GM19035 (cell line): ENCODE results near the gene ST6GALNAC3.

Source experiments
- ATAC-seq: cut with Tn5 transposase; IDR thresholded peaks from one replicate; pipeline ENCODE4 v1.9.1; 2021; ENCODE audit not compliant: unreplicated experiment

The ST6GALNAC3 gene

GRCh38 chr1:76140227-76140626 is 65.7 kb downstream of the ST6GALNAC3 start:
- no peak for ATAC-seq

- ATAC-seq: no peak
Measured at GRCh38 chr1:76141929-76142328, 67.4 kb downstream of the ST6GALNAC3 start.

GRCh38 chr1:76142771-76143540 is 68.4 kb downstream of the ST6GALNAC3 start:
- ATAC-seq: no peak

DNA sequence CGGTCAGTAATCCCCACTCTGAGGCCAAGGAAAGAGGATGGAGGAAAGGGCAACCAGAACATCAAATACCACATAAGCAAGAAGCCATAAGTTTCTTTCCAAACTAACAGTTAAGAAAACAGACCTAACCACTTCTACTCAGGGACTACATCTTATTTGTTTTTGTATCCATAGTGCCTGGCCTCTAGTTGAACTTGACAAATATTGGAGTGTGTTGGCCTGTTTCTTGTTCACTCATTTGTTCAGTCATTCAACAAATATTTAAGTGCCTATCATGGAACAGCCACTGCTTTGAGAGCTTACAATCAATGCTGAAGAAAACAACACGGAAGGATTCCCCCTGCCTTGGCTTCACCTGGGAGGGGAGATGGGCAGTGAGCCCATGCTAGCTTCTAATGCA is 69.7 kb downstream of the ST6GALNAC3 start:
- no peak for ATAC-seq

GRCh38 chr1:76145332-76145731 is 70.8 kb downstream of the ST6GALNAC3 start:
- ATAC-seq: no peak

DNA sequence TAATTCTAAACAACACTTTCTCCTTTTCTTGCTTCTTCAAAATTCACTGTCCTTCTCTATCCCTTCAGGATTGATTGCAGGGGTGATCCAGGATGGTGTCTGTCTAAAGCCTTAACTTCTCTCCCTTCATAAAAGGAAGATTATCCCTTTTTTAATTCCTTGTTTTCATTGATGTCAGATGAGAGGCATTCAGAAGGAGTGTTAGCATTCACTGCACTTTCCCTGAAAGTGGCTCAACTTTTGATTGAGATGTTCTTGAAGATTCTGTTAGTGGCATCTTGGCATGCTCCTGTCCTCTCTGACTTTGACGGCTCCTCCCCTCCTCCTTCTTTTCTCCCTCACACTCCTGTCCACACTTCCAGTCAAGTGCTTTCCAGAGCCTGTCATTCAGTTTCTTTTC is 71.6 kb downstream of the ST6GALNAC3 start:
- no peak for ATAC-seq

GRCh38 chr1:76147917-76148316 is 73.4 kb downstream of the ST6GALNAC3 start:
- ATAC-seq: no peak

GRCh38 chr1:76148460-76148859 is 73.9 kb downstream of the ST6GALNAC3 start:
- ATAC-seq: no peak

DNA sequence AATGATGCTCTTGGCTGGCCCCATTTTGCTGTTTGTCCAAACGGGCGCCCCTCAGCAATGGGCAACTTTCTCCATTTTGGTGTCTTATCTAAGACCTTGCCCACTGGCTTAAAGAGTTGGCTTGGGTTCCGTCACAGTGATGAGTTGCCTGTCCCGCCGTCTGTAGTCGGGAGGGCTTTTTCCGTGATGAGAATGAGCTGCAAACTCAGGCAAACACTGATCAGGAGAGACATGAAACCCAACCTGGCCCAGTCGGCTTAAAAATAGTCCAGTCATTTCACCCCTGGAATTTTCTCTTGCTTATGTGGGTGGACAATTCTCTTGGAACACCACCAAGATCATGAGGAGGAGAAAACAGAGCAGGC is 79.3 kb downstream of the ST6GALNAC3 start:
- ATAC-seq: peak; percentile 2

DNA sequence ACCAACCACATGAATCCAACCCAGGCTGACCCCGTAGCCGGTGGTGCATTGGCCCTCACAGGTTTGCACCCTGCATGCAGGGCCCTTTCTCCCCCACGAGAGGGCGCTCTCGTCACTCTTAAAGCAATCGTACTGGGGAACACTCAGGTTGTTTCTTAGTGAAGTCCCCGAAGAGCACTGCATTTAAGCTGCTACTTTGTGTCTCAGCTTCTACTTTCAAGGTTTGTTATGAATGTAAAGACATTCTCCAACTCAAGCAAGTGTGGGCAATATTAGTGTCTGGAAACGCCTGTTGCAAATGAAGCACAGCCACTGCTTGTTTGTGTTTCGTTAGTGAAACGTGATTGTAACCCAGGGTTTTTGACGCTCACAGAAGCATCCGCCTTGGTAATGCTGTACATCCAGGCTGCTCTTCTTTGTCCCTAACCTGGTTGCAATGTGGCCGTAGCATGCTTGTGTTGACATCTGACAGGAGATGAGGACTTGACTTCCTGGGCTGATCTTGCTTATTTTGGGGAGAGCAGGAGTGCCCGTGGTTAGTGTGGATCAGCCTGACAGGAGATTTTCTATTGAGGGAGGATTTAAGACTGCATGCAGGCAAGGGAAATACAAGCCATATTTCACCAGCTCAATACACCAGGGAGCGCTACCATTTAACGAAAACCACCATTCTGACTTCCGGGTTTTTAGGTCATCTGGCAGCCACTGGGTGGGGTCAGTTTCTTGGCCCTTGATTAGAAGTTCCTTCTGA is 79.8 kb downstream of the ST6GALNAC3 start:
- ATAC-seq: peak; percentile 96

DNA sequence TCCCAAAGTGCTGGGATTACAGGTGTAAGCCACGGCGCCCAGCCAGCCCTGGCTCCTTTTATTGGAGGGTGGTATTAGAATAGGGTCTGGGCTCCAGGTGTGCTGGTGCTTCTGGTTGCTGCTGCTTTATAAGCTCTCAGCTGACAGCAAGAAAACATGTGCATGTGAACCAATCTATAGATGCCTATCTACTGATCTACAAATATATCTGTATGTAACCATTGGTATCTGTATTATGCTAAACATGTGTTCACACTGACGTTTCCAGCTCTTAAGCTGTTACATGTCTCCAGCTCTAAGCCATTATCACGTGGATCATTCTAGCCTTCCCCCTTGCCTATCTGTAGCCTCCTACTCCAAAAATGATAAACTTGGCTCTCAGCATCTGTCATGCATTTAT is 82.4 kb downstream of the ST6GALNAC3 start:
- ATAC-seq: no peak

- ATAC-seq: no peak
Measured at GRCh38 chr1:76158126-76158525, 83.6 kb downstream of the ST6GALNAC3 start.

DNA sequence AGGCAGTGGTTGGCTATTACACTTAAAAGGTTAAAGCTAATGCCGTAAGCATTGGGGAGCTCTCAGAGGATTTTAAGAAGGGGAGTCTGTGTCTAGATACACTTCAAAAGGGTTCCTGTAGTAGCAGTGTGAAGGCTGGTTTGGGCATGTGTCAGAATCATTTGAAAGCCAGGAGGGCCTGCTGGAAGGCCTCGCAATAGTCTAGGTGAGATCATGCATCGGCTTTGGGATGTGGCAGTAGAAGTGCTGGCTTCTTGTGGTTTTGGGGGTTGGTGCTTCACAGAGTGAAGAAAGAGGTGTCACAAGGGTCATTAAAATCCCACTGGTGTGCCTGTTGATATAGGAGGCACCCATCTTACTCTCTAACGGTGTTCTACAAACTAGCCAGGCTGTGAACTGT is 85.7 kb downstream of the ST6GALNAC3 start:
- no peak for ATAC-seq

DNA sequence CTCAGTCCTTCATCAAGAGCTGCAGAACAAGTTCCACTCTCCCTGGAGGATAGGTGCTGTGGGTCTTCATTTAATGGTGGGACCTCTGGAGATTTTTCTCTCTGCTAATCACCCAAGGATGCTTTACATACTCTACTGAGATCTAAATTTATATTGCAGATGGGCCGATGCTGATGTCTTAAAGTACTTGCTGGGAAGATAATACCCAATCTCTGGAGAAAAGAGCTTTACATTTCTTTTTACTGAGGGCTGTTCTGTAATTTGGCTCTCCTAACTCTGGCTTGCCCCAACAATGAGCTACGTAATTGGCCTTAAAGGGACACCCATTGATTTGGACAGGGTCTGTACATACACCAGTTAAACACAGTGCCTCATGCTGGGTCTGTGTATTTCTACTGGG is 86.9 kb downstream of the ST6GALNAC3 start:
- no peak for ATAC-seq

DNA sequence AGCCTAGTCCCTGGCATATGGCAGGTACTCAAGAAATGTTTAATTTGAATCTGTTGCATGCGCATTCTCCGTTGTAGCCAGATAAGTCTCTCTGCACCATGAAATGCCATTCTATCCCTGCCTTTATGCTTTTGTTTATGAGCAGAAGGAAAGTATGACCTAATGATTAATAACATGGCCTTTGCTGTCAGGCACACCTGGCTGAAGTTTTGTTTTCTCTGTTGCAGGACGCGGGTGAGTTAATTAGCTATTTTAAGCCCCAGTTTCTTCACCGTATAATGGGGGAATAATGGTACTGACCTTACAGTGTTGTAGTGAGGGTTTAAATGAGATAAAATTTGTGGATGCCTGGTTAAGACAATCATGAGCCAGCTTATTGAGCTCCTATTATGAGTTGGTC is 87.7 kb downstream of the ST6GALNAC3 start:
- ATAC-seq: no peak

DNA sequence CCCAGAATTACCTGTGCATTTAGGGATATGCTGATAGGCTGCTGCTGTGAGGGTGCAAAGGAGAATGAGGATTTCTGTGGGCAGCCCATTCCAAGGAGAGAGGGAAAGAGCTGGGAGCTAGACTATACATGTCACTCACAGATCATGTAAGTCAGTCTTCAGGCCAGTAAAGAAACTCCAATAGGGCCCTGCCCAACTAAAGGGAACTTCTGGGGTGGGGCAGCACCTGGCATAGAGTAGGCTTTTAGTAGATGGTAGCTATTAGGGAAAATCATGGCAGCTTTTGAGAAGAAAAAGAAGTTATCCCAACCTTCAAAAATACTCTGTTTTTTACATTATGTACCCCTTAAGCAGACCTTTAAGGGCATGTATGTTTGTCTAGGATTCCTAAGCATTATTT is 89.6 kb downstream of the ST6GALNAC3 start:
- ATAC-seq: no peak

DNA sequence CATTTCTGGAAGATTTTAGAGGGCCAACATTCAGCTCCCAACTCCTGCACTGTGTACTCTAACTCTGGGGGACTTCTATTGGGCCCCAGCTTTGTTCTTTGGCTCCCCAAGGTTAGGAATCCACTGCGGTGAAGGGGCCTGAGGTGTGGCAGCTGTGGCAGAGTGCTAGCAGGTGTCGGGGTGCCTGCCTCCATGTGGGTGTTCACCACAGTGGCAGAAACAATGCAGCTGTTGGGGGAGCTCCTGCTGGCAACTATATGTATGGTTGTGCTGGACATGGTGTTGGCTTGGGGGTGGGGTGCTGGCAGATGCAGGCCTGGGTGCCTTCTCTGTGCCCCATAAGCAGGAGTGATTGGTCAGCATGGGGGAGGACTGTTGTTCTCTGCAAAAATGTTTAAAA is 95.5 kb downstream of the ST6GALNAC3 start:
- ATAC-seq: no peak

- no peak for ATAC-seq
Measured at GRCh38 chr1:76170513-76170912, 96.0 kb downstream of the ST6GALNAC3 start.

GRCh38 chr1:76176000-76176399 is 101.5 kb downstream of the ST6GALNAC3 start:
- ATAC-seq: no peak

- ATAC-seq: no peak
Measured at GRCh38 chr1:76177615-76178014, 103.1 kb downstream of the ST6GALNAC3 start.

DNA sequence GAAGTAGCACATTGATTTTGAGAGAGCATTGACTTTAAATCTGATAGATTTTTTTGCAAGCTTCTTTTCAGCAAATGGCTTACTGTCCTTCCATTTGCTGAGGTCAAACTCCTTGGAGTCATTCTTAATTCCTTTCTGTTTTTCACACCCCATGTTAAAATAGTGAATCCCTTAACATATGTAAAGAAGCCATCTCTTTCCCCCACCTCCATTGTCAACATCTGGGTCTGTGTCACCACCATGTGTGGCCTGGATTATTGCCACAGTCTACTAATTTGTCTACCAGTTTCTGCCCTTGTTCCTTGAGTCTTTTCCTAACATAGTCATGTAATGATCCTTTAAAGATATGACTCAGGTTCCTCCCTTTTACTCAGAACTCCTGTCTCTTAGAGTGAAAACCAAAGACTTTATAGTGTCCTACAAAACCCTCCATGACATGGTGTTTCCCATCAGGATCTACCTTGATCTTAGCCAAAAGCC is 104.7 kb downstream of the ST6GALNAC3 start:
- ATAC-seq: no peak

DNA sequence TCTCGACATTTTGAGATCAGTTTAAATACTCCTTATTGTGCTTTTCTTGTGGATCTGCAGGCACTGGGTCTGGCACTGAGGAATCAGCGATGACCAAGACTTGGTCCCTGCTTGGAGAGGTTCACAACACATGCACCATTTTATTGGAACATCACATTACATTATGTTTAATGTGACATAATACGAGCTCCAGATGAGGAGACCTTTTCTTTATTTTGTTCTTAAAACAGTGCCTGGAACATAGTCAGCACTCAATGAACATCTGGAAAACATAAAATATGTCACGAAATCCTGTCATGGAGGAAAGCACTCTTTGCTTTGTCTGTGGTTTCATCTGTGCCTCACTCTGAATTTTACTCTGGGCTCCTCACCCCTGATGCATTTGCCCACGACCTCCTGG is 110.7 kb downstream of the ST6GALNAC3 start:
- no peak for ATAC-seq
